NK-92 (cell line): Measurements from ENCODE around the gene LRRC46.

Source experiments
- DNase-seq: peaks from one replicate; lab custom pipeline; 2025; ENCODE audit not compliant: unreplicated experiment; lab: John Stamatoyannopoulos, UW

The LRRC46 gene

GRCh38 chr17:47831003-47831933 lies at the start of gene LRRC46, which contains the start of gene MRPL10:
Gene LRRC46 (plus strand): TSS chr17:47831670. CDS start chr17:47831990, 320 bp downstream.
Gene MRPL10 (minus strand): TSS chr17:47831541. CDS start chr17:47831511, 30 bp downstream.
- DNase-seq = peak; percentile 73

- DNase-seq = no peak
Measured at GRCh38 chr17:47785538-47786123, 45.8 kb upstream of the LRRC46 start.

DNA sequence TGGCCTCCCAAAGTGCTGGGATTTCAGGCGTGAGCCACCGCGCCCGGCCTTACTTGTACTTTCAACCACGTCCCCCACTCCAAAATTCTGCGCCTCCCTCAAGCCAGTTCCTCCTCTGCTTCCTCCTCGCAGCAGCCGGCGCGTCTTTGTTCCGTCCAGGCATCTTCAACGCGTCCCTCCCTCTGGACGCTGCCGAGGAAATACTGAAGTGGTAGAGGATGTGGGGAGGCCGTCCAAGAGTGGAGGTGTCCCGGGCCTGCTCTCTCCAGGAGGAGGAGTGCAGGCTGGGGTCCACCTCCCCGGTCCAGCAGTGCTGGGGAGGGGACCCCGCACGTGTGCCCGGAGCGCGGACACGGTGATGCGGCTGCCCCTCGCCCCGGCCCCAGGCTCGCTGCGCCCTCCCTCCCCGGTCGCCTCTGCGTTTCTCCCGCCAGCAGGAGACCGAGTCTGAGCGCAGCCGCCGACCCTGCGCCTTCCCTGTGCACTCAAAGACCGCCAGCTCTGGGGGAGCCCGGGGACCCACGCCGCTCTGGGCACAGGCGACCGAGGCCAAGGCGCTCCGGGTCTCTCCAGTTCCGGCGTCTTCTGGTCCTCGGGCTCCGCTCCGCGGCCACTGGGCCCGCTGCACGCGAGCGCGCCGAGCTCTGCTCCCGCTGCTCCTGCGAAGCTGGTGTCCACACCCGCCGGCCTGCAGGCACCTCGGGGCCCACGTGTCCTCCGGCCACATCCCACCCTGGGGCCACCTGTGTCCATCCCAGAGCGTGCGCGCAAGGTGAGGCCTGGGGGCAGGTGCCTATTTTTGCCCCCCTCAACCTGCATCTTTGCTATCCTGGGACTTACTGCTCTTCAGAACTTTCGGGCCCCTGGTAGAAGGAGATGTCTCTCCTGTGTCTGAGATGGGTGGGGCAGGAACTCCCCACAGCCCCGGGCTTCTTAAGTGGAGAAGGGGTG lies 41.6 kb upstream of the LRRC46 start:
- DNase-seq = no peak

GRCh38 chr17:47791025-47791424 lies 40.4 kb upstream of the LRRC46 start:
- DNase-seq = no peak

- no peak for DNase-seq
Measured at GRCh38 chr17:47792457-47792856, 39.0 kb upstream of the LRRC46 start.

- DNase-seq = no peak
Measured at GRCh38 chr17:47792979-47793378, 38.5 kb upstream of the LRRC46 start.

GRCh38 chr17:47797797-47798196 lies 33.7 kb upstream of the LRRC46 start:
- no peak for DNase-seq

DNA sequence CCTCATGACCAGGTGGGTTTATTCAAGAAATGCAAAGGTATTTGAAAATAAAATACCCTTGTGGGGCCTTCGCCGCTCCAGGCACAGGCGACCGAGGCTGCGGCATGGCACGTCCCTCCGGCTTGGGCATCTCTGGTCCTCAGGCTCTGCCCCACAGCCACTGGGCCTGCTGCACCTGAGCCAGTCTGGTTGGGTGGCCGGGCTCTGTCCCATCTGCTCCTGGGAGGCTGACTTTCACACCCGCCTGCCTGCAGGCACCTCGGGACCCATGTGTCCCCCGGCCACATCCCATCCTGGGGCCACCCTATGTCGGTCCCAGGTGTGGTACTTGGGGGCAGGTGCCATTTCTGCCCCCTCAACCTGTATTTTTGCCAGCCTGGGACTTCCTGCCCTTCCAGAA lies 30.8 kb upstream of the LRRC46 start:
- DNase-seq = no peak

GRCh38 chr17:47801176-47801765 lies 30.2 kb upstream of the LRRC46 start:
- DNase-seq = no peak

GRCh38 chr17:47801906-47802305 lies 29.6 kb upstream of the LRRC46 start:
- no peak for DNase-seq

GRCh38 chr17:47802341-47803022 lies 29.0 kb upstream of the LRRC46 start:
- DNase-seq = no peak

GRCh38 chr17:47803201-47803600 lies 28.3 kb upstream of the LRRC46 start:
- no peak for DNase-seq

GRCh38 chr17:47803751-47804150 lies 27.7 kb upstream of the LRRC46 start:
- no peak for DNase-seq

- no peak for DNase-seq
Measured at GRCh38 chr17:47804461-47804860, 27.0 kb upstream of the LRRC46 start.

GRCh38 chr17:47806026-47806912 lies 25.2 kb upstream of the LRRC46 start:
- no peak for DNase-seq

GRCh38 chr17:47806913-47807255 lies 24.6 kb upstream of the LRRC46 start:
- no peak for DNase-seq

- no peak for DNase-seq
Measured at GRCh38 chr17:47807421-47807820, 24.0 kb upstream of the LRRC46 start.

- no peak for DNase-seq
Measured at GRCh38 chr17:47808036-47808829, 23.2 kb upstream of the LRRC46 start.
